ENCODE results near the gene FAU.
"Not testable (repeated sequence)": the region's sequence is repeated elsewhere in the genome, so short reads cannot be mapped to it uniquely, and the experiment has no call there.

Gene FAU

GRCh38 chr11:65119670-65119995, 2.3 kb downstream of the FAU start:
- DNase-seq, result no peak

DNA sequence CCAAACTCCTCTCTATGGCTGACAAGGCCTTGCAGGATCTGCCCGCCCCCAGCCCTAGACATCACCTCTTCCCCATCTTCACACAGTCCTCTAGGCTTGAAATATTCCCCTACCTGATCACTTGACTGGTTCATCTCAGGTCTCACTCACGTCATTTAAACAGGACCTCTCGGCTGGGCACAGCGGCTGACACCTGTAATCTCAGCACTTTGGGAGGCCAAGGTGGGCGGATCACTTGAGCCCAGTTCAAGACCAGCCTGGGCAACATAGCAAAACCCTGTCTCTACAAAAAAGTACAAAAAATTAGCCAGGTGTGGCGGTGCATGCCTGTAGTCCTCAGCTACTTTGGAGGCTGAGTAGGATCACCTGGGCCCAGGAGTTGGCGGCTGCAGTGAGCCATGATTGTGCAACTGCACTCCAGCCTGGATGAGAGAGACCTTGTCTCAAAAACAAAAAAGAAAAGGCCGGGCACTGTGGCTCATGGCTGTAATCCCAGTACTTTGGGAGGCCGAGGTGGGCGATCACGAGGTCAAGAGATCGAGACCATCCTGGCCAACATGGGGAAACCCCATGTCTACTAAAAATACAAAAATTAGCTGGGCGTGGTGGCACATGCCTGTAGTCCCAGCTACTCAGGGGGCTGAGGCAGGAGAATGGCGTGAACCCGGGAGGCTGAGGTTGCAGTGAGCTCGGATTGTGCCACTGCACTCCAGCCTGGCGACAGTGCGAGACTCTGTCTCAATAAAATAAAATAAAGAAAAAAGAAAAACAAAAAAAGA, 2.9 kb downstream of the FAU start:
- DNase-seq, result not testable (repeated sequence)

DNA sequence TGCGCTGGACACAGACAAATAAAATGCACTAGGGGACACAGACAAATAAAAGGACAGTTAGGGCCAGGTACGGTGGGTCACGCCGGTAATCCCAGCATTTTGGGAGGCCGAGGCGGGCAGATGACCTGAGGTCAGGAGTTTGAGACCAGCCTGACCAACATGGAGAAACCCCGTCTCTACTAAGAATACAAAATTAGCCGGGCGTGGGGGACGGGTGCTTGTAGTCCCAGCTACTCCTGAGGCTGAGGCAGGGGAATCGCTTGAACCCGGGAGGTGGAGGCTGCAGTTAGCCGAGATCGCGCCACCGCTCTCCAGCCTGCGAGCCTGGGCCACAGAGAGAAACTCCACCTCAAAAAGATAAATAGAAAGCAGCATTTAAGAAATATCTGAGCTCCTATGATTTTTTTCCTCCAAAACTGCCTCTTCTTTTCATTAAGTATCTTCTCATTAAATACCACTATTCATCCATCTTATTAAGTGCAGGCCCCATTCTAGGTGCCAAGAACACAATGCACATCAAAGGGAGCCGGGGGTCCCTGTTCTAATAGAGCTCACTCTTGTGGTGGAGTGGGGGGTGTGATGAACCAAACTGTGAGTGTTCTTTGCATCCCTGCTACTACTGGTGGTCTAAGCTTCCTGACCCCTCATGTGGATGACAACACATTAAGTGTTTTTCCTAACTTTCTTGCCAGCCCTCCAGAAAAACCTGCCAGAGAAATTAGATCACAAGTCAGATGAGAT, 3.7 kb downstream of the FAU start:
- DNase-seq, result no peak

- peak; percentile 100 for DNase-seq
Measured at GRCh38 chr11:65117206-65118096, 4.5 kb downstream of the FAU start, which contains the start of gene ZNHIT2. Gene ZNHIT2 (minus strand): TSS chr11:65117701. CDS start chr11:65117653, 48 bp downstream.

GRCh38 chr11:65116370-65117205, 5.3 kb downstream of the FAU start:
- peak; percentile 56 to 62 (median 61) for DNase-seq

GRCh38 chr11:65115361-65116082, 6.4 kb downstream of the FAU start:
- no peak for DNase-seq

- DNase-seq, result no peak
Measured at GRCh38 chr11:65114538-65115171, 7.3 kb downstream of the FAU start.

DNA sequence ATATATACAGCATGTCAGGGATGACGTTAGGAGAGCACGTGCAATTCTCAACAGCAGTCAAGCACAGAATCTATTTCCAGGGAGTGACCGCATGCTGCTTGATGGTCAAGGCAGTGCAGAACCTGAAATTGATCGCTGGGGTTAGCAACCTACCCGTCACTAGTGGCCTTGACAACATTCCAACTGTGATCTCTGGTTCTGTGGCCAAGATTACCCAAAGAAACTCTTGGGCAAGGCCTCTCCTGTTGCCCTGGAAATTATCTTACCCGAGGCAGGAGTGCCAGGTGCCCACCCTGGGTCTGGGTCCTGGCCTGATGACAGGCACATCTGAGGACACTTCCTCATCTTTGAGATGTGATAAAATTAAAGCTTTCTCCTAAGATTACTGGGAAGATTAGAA, 8.1 kb downstream of the FAU start:
- DNase-seq, result no peak

DNA sequence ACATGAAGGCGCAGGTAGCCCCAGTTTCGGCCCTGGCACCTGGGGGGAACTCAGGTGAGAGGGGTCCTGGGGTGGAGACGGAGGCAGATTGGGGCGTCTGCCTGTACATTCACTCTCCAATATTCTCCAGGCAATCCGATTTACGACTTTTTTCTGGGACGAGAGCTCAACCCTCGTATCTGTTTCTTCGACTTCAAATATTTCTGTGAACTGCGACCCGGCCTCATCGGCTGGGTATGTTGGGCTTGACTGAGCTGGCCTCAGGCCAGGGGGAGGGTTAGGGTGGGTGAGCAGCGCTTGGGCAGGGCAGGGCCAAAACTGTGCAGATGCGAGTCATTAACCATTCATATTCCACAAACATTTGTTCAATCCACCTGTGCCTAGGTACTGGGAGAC, 8.6 kb downstream of the FAU start:
- no peak for DNase-seq

GRCh38 chr11:65112546-65113360, 9.2 kb downstream of the FAU start:
- DNase-seq, result peak; percentile 65 to 86 (median 70)

GRCh38 chr11:65111744-65112545, 10.0 kb downstream of the FAU start, which contains the start of gene TM7SF2:
Gene TM7SF2 (plus strand): TSS chr11:65111872. CDS start chr11:65112016, 144 bp downstream.
- peak; percentile 94 to 99 (median 97) for DNase-seq

DNA sequence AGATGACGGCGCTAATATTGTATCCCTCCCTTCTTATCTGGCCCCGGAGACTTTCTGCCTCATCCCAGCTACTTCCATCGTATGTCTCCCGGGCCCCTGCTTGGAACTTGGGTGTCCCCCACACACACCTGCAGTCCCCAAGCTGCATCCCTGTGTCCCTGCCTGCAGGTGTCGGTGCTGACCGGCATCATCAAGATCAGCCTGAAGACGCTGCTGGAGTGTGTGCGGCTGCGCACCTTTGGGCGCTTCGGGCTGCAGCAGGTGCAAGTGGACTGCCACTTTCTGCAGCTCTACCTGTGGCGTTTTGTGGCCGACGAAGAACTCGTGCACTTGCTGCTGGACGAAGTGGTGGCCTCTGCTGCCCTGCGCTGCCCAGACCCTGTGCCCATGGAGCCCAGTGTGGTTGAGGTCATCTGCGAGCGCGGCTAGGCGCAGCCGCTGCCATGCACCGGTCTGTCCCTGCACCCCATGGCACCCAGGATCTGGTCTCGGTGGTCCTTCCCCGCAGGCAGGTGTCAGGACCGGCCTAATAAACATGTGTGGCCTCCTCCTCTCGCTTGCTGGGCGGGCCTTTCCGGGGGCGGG, 10.7 kb downstream of the FAU start:
- no peak for DNase-seq

DNA sequence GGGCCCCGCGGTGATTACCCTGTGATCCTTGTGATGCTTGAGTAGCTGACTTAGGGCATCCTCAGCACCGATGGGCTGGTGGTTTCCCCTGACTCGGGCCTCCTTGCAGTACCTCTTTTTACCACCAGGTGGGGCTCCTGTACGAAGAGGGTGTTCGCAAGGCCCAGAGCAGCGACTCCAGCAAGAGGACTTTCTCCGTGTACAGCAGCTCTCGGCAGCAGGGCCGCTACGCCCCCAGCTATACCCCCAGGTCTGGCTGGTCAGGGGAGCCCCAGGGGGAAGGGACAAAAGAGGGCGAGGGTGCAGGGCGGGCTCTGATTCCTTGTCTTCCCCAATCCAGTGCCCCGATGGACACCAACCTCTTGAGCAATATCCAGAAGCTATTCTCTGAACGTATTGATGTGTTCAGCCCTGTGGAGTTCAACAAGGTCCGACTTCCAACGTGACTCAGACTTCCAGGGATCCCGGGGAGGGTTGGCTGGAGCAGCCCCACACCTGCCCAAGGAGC, 11.5 kb downstream of the FAU start:
- peak; percentile 89 to 95 (median 93) for DNase-seq

- DNase-seq, result no peak
Measured at GRCh38 chr11:65109231-65110198, 12.4 kb downstream of the FAU start.

- no peak for DNase-seq
Measured at GRCh38 chr11:65108469-65109123, 13.3 kb downstream of the FAU start.

DNA sequence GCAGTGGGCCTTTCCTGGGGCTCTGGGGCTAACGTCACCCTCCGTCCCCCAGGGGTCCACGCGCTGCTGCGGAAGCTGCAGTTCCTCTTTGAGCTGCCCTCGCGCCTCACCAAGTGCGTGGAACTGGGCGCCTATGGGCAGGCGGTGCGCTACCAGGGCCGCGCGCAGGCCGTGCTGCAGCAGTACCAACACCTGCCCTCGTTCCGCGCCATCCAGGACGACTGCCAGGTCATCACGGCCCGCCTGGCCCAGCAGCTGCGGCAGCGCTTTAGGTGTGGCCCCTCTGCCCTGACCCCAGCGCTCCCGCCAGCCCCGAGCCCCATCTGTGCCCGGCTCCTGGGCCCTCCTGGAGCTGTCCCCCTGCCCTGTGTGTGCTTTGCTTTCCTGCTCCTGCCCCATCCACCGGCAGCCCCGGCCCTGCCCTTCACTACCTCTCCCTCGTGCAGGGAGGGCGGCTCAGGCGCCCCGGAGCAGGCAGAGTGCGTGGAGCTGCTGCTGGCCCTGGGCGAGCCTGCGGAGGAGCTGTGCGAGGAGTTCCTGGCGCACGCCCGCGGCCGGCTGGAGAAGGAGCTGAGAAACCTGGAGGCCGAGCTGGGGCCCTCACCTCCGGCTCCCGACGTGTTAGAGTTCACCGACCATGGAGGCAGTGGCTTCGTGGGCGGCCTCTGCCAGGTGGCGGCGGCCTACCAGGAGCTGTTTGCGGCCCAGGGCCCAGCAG, 14.0 kb downstream of the FAU start:
- DNase-seq, result no peak
